Thyroid gland (tissue), 4 donors: ENCODE measurements around the gene TAS2R10. TPM values are rescaled to one million over a fixed set of nuclear protein-coding genes. Genes with fewer than 3 reads are reported as not detected.

Experiments
- DNase-seq, 2 donors: peaks; one replicate each; pipeline ENCODE4 v3.0.0-alpha.2; 2019
- H3K27ac ChIP-seq, 3 donors: fragments of 200-600 bp; sonication (generic); 1 replicate in 2 of 3; 2 replicates in 1 of 3; pipeline ENCODE4 v1.5.1; 2016 to 2019; ENCODE audit warnings: mild to moderate bottlenecking in 1 of 3, moderate library complexity in 1 of 3
- H3K27me3 ChIP-seq: fragments of 200-600 bp; sonication (generic); one replicate; pipeline ENCODE4 v1.5.1; 2019
- H3K36me3 ChIP-seq, 2 donors: fragments of 200-600 bp; sonication (generic); one replicate each; pipeline ENCODE4 v1.5.1; 2016 to 2019
- H3K4me1 ChIP-seq, 2 donors: fragments of 200-600 bp; sonication (generic); one replicate each; pipeline ENCODE4 v1.5.1; 2017 to 2019
- H3K4me3 ChIP-seq, 3 donors: fragments of 200-600 bp; sonication (generic); replicated peaks in 1 of 3; 1 replicate in 2 of 3; 2 replicates in 1 of 3; pipeline ENCODE4 v1.5.1; 2016; ENCODE audit warnings: mild to moderate bottlenecking in 1 of 3
- H3K9me3 ChIP-seq: fragments of 200-600 bp; sonication (generic); one replicate; pipeline ENCODE4 v1.5.1; 2017
- POLR2A ChIP-seq, 2 donors: fragments of 450-650 bp; IDR thresholded peaks; one replicate each; pipeline ENCODE4 v1.6.1; 2017; ENCODE audit warnings: antibody characterized with exemption in 2 of 2, mild to moderate bottlenecking in 2 of 2, moderate library complexity in 1 of 2
- WGBS, 2 donors: methylation state at CpG; one replicate each; pipeline ENCODE4 v1.1.5; 2017; 5-methylcytosine and 5-hydroxymethylcytosine counted together
- intact Hi-C: fragments of 100-400 bp; cut with DNase I; formaldehyde crosslinking; loops from one replicate; pipeline ENCODE4 v1.15.1; 2023
- total RNA-seq, 4 donors: library from RNA; depleted of rRNA; stranded (reverse); fragments of >200 nt; gene quantifications; one replicate each; pipeline ENCODE4 v1.2.3, GENCODE V29; 2016
- TF ChIP-seq, protein P1 (sequence below), 6 experiments: fragments of 200-600 bp in 3 of 6; fragments of 450-650 bp in 3 of 6; sonication (generic) in 3 of 6; IDR thresholded peaks; one replicate each; pipeline ENCODE4 v1.5.1; 2016 to 2019; ENCODE audit warnings: antibody characterized with exemption in 6 of 6, mild to moderate bottlenecking in 2 of 6, inconsistent platforms in 1 of 6, moderate library complexity in 1 of 6

TAS2R10 gene
- total RNA-seq, 4 donors from 2014 or later, result 1.6 to 2.8 (median 2.1) TPM

- no peak for TF ChIP-seq POLR2A (IDR thresholded peaks at IDR 0.05)
- H3K4me1 ChIP-seq, result no peaks in the 10 kb centered on the region
- H3K4me3 ChIP-seq, result no peak overlapping the region
- H3K9me3 ChIP-seq, result no peaks in the 10 kb centered on the region
- no peak overlapping the region for H3K27ac ChIP-seq
- H3K36me3 ChIP-seq, result no peaks in the 10 kb centered on the region
- no peak for DNase-seq
- H3K27me3 ChIP-seq, result no peaks in the 10 kb centered on the region
- intact Hi-C loops, result no loop called here
- 88 to 98% methylated on average over 2 of the region's 2 CpGs for WGBS, 2 donors
These were observed 29.6 kb upstream of the TAS2R10 start for GRCh38 chr12:10855807-10856206.

DNA sequence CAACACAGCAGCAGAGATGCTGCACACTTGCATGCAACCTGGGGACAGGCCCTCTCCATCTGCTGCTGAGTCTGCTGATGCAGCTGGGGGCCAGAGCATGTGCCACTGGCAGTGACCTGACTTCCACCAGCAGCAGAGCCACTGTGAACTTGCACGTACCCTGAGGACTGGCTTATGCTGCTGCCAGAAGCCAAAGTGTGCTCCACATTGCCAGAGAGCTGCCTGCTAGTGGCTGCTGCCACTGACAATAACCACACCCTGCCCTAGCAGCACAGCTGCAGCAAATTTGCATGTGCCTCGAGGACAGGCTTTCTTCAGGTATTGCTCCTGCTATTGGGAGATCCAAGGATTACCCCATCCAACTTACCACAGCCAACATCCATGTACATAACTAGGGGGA, 27.6 kb upstream of the TAS2R10 start:
- no peak overlapping the region for H3K27ac ChIP-seq
- no peaks in the 10 kb centered on the region for H3K36me3 ChIP-seq
- H3K4me3 ChIP-seq, result no peak overlapping the region
- no peaks in the 10 kb centered on the region for H3K9me3 ChIP-seq
- no peaks in the 10 kb centered on the region for H3K4me1 ChIP-seq
- TF ChIP-seq, protein P1, sequence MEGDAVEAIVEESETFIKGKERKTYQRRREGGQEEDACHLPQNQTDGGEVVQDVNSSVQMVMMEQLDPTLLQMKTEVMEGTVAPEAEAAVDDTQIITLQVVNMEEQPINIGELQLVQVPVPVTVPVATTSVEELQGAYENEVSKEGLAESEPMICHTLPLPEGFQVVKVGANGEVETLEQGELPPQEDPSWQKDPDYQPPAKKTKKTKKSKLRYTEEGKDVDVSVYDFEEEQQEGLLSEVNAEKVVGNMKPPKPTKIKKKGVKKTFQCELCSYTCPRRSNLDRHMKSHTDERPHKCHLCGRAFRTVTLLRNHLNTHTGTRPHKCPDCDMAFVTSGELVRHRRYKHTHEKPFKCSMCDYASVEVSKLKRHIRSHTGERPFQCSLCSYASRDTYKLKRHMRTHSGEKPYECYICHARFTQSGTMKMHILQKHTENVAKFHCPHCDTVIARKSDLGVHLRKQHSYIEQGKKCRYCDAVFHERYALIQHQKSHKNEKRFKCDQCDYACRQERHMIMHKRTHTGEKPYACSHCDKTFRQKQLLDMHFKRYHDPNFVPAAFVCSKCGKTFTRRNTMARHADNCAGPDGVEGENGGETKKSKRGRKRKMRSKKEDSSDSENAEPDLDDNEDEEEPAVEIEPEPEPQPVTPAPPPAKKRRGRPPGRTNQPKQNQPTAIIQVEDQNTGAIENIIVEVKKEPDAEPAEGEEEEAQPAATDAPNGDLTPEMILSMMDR (IDR thresholded peaks at IDR 0.05), result no peak
- no peak for DNase-seq
- 83% methylated on average over 2 of the region's 2 CpGs; no CpG with 5 or more reads in 1 of the 2 donors for WGBS, 2 donors
- intact Hi-C loops, result no loop called here
- no peaks in the 10 kb centered on the region for H3K27me3 ChIP-seq

DNA sequence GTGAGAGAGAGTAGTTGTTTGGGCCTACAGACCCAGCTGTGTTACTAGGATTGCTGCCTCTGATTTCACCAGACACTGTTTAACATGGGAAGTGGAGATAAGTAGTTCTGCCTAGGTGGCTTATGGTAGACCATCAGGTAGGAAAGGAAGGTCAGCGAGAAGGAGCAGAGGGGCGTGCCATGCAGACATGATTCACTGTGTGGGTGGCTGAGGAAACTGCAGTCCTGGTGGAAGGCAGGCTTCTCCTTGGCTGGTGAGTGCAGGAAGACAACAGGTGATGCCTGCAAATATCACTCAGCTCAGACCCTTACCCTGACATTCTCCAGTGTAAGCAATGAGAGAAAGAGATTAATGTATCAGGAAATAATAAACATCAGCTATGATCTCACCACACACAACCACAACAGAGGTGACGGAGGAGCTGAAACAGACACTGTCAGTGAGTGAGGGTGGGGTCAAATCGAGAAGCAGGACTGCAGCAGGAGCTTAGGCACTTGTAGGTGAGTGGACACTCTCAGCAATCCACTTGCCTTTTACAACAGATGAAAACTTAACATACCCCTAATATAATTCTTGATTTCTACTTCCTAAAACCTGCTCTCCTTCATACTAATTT, 25.2 kb upstream of the TAS2R10 start:
- Histone ChIP-seq H3K27me3 (no peaks in the 10 kb centered on the region), H3K36me3 (no peaks in the 10 kb centered on the region), H3K27ac (no peak overlapping the region), H3K4me1 (no peaks in the 10 kb centered on the region), H3K4me3 (no peak overlapping the region), H3K9me3 (no peaks in the 10 kb centered on the region)
- DNase-seq, result no peak
- intact Hi-C loops, result no loop called here
- 85 to 95% methylated on average over 4 of the region's 4 CpGs for WGBS, 2 donors
- TF ChIP-seq POLR2A (IDR thresholded peaks at IDR 0.05), result no peak
- TF ChIP-seq, protein P1 (IDR thresholded peaks at IDR 0.05), result no peak

DNA sequence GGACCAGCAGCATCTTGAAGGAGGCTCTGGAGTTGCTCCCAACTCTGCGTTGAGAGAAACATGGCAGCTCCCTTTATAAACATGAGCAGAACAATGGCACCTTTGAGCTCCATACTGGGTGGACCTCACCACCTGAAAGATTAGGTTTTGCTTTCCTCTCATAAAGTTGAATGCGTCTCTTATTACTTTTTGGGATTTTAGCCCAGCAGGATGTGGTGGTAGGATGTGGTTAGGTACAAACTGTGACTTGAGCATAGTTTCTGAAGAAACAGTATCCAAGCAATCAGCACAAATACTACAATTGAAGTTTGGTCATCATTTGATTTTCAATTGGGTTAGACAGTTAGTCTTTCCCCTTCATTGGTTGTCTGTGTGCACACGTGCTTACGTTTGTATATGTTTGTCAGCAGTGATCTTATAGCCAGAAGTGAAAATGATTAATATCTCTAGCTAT, 23.3 kb upstream of the TAS2R10 start, which contains the start of gene PRR4:
TSS of gene PRR4 (minus strand) at position 51 of the 454 bp plus-strand sequence. CDS start at position 13, 38 bp downstream.
- TF ChIP-seq POLR2A (IDR thresholded peaks at IDR 0.05), result no peak
- TF ChIP-seq, protein P1 (IDR thresholded peaks at IDR 0.05), result no peak
- Histone ChIP-seq H3K36me3 (no peaks in the 10 kb centered on the region), H3K4me3 (no peak within 1 kb of the TSS), H3K27me3 (no peaks in the 10 kb centered on the region), H3K4me1 (no peaks in the 10 kb centered on the region), H3K27ac (no peak within 1 kb of the TSS), H3K9me3 (no peaks in the 10 kb centered on the region)
- DNase-seq, result no peak
- 94 to 97% methylated on average over 4 of the region's 4 CpGs for WGBS, 2 donors
- intact Hi-C loops, result no loop called here

- Histone ChIP-seq H3K9me3 (no peaks in the 10 kb centered on the region), H3K27ac (no peak overlapping the region), H3K27me3 (no peaks in the 10 kb centered on the region), H3K36me3 (no peaks in the 10 kb centered on the region), H3K4me3 (no peak overlapping the region), H3K4me1 (no peaks in the 10 kb centered on the region)
- DNase-seq, result no peak
- WGBS, 2 donors, result 34 to 67% methylated on average over 2 of the region's 2 CpGs
- intact Hi-C loops, result no loop called here
- TF ChIP-seq, protein P1 (IDR thresholded peaks at IDR 0.05), result no peak
- no peak for TF ChIP-seq POLR2A (IDR thresholded peaks at IDR 0.05)
These were observed 21.6 kb upstream of the TAS2R10 start for GRCh38 chr12:10847744-10848143.
